ENCODE data around the gene DNAJC30. TPM values are rescaled to one million over a fixed set of nuclear protein-coding genes. Genes with fewer than 3 reads are reported as not detected.

Gene DNAJC30
- total RNA-seq, 2 donors from 2014 or later = 8.0 to 9.2 TPM

- Mint-ChIP-seq H3K4me1 (ENCODE audit: low read depth in 2 of 2) (peaks cover 0 to 21% of the 10 kb centered on the region in 2 donors), H3K4me3 (no peak overlapping the region), H3K9me3 (no peaks in the 10 kb centered on the region), H3K27me3 (no peaks in the 10 kb centered on the region), H3K27ac (no peak overlapping the region), H3K36me3 (no peaks in the 10 kb centered on the region)
- ATAC-seq (peak; percentile 42 to 78), DNase-seq (ENCODE audit: low spot score) (no peak)
Observed at GRCh38 chr7:73703757-73704639, 20.7 kb upstream of the DNAJC30 start.

GRCh38 chr7:73703225-73703624 lies 20.0 kb upstream of the DNAJC30 start:
- Mint-ChIP-seq H3K9me3 (no peaks in the 10 kb centered on the region), H3K4me1 (ENCODE audit: low read depth in 2 of 2) (peaks cover 0 to 21% of the 10 kb centered on the region in 2 donors), H3K27ac (no peak overlapping the region), H3K27me3 (no peaks in the 10 kb centered on the region), H3K36me3 (no peaks in the 10 kb centered on the region), H3K4me3 (no peak overlapping the region)
- ATAC-seq (no peak), DNase-seq (ENCODE audit: low spot score) (no peak)

GRCh38 chr7:73702665-73703064 lies 19.4 kb upstream of the DNAJC30 start:
- DNase-seq (ENCODE audit: low spot score) = no peak
- ATAC-seq = no peak
- no peak overlapping the region for H3K27ac Mint-ChIP-seq
- H3K27me3 Mint-ChIP-seq = no peaks in the 10 kb centered on the region
- no peaks in the 10 kb centered on the region for H3K36me3 Mint-ChIP-seq
- no peaks in the 10 kb centered on the region for H3K9me3 Mint-ChIP-seq
- peaks cover 0 to 21% of the 10 kb centered on the region in 2 donors for H3K4me1 Mint-ChIP-seq (ENCODE audit: low read depth in 2 of 2)
- H3K4me3 Mint-ChIP-seq = no peak overlapping the region

- H3K4me1 Mint-ChIP-seq (ENCODE audit: low read depth in 2 of 2) = peaks cover 0 to 21% of the 10 kb centered on the region in 2 donors
- no peak overlapping the region for H3K27ac Mint-ChIP-seq
- H3K36me3 Mint-ChIP-seq = no peaks in the 10 kb centered on the region
- no peak for ATAC-seq
- no peaks in the 10 kb centered on the region for H3K9me3 Mint-ChIP-seq
- no peaks in the 10 kb centered on the region for H3K27me3 Mint-ChIP-seq
- no peak for DNase-seq (ENCODE audit: low spot score)
- H3K4me3 Mint-ChIP-seq = no peak overlapping the region
Observed at GRCh38 chr7:73702226-73702625, 19.0 kb upstream of the DNAJC30 start.

- H3K4me3 Mint-ChIP-seq = no peak overlapping the region
- DNase-seq (ENCODE audit: low spot score) (no peak), ATAC-seq (no peak)
- peaks cover 6% of the 10 kb centered on the region for H3K36me3 Mint-ChIP-seq
- H3K27ac Mint-ChIP-seq = no peak overlapping the region
- H3K27me3 Mint-ChIP-seq = no peaks in the 10 kb centered on the region
- H3K4me1 Mint-ChIP-seq (ENCODE audit: low read depth in 2 of 2) = peaks cover 0 to 16% of the 10 kb centered on the region in 2 donors
- no peaks in the 10 kb centered on the region for H3K9me3 Mint-ChIP-seq
Observed at GRCh38 chr7:73701357-73701995, 18.2 kb upstream of the DNAJC30 start.

- H3K9me3 Mint-ChIP-seq = no peaks in the 10 kb centered on the region
- DNase-seq (ENCODE audit: low spot score) = no peak
- no peak for ATAC-seq
- H3K4me3 Mint-ChIP-seq = no peak overlapping the region
- peaks cover 9% of the 10 kb centered on the region for H3K36me3 Mint-ChIP-seq
- H3K4me1 Mint-ChIP-seq (ENCODE audit: low read depth in 2 of 2) = peaks cover 0 to 15% of the 10 kb centered on the region in 2 donors
- H3K27ac Mint-ChIP-seq = no peak overlapping the region
- H3K27me3 Mint-ChIP-seq = no peaks in the 10 kb centered on the region
Observed at GRCh38 chr7:73700581-73701134, 17.4 kb upstream of the DNAJC30 start.

GRCh38 chr7:73700069-73700423 lies 16.8 kb upstream of the DNAJC30 start:
- peaks cover 0 to 15% of the 10 kb centered on the region in 2 donors for H3K4me1 Mint-ChIP-seq (ENCODE audit: low read depth in 2 of 2)
- H3K36me3 Mint-ChIP-seq = peaks cover 12% of the 10 kb centered on the region
- H3K9me3 Mint-ChIP-seq = no peaks in the 10 kb centered on the region
- DNase-seq (ENCODE audit: low spot score) (no peak), ATAC-seq (no peak)
- H3K27ac Mint-ChIP-seq = no peak overlapping the region
- H3K27me3 Mint-ChIP-seq = no peaks in the 10 kb centered on the region
- H3K4me3 Mint-ChIP-seq = no peak overlapping the region

- H3K4me3 Mint-ChIP-seq = no peak overlapping the region
- DNase-seq (ENCODE audit: low spot score) = no peak
- H3K36me3 Mint-ChIP-seq = peaks cover 16% of the 10 kb centered on the region
- no peak for ATAC-seq
- H3K27me3 Mint-ChIP-seq = no peaks in the 10 kb centered on the region
- H3K4me1 Mint-ChIP-seq (ENCODE audit: low read depth in 2 of 2) = peaks cover 0 to 18% of the 10 kb centered on the region in 2 donors
- no peak overlapping the region for H3K27ac Mint-ChIP-seq
- no peaks in the 10 kb centered on the region for H3K9me3 Mint-ChIP-seq
Observed at GRCh38 chr7:73699370-73700068, 16.3 kb upstream of the DNAJC30 start.

- no peak overlapping the region for H3K27ac Mint-ChIP-seq
- peaks cover 21% of the 10 kb centered on the region for H3K36me3 Mint-ChIP-seq
- ATAC-seq (no peak), DNase-seq (ENCODE audit: low spot score) (no peak)
- peaks cover 0 to 21% of the 10 kb centered on the region in 2 donors for H3K4me1 Mint-ChIP-seq (ENCODE audit: low read depth in 2 of 2)
- H3K4me3 Mint-ChIP-seq = no peak overlapping the region
- H3K27me3 Mint-ChIP-seq = no peaks in the 10 kb centered on the region
- no peaks in the 10 kb centered on the region for H3K9me3 Mint-ChIP-seq
Observed at GRCh38 chr7:73698410-73698809, 15.2 kb upstream of the DNAJC30 start.

GRCh38 chr7:73696372-73696771 lies 13.1 kb upstream of the DNAJC30 start:
- H3K9me3 Mint-ChIP-seq = no peaks in the 10 kb centered on the region
- no peaks in the 10 kb centered on the region for H3K27me3 Mint-ChIP-seq
- H3K4me1 Mint-ChIP-seq (ENCODE audit: low read depth in 2 of 2) = peaks cover 0 to 7% of the 10 kb centered on the region in 2 donors
- H3K4me3 Mint-ChIP-seq = no peak overlapping the region
- no peak overlapping the region for H3K27ac Mint-ChIP-seq
- DNase-seq (ENCODE audit: low spot score) (no peak), ATAC-seq (no peak)
- peaks cover 28% of the 10 kb centered on the region for H3K36me3 Mint-ChIP-seq

- no peak overlapping the region for H3K27ac Mint-ChIP-seq
- no peak overlapping the region for H3K4me3 Mint-ChIP-seq
- peaks cover 22 to 26% of the 10 kb centered on the region in 2 donors for H3K4me1 Mint-ChIP-seq (ENCODE audit: low read depth in 2 of 2)
- ATAC-seq (no peak), DNase-seq (ENCODE audit: low spot score) (no peak)
- H3K36me3 Mint-ChIP-seq = peaks cover 39% of the 10 kb centered on the region
- H3K27me3 Mint-ChIP-seq = no peaks in the 10 kb centered on the region
- H3K9me3 Mint-ChIP-seq = no peaks in the 10 kb centered on the region
Observed at GRCh38 chr7:73690646-73691045, 7.4 kb upstream of the DNAJC30 start.

- Mint-ChIP-seq H3K27ac (no peak overlapping the region), H3K4me3 (no peak overlapping the region), H3K4me1 (ENCODE audit: low read depth in 2 of 2) (peaks cover 27 to 30% of the 10 kb centered on the region in 2 donors), H3K36me3 (peaks cover 28% of the 10 kb centered on the region), H3K9me3 (no peaks in the 10 kb centered on the region), H3K27me3 (no peaks in the 10 kb centered on the region)
- no peak for DNase-seq (ENCODE audit: low spot score)
- ATAC-seq = no peak
Observed at GRCh38 chr7:73688288-73688687, 5.0 kb upstream of the DNAJC30 start.

GRCh38 chr7:73685311-73685710 lies 2.1 kb upstream of the DNAJC30 start:
- Mint-ChIP-seq H3K4me1 (ENCODE audit: low read depth in 2 of 2) (peaks cover 38 to 46% of the 10 kb centered on the region in 2 donors), H3K36me3 (peaks cover 21% of the 10 kb centered on the region), H3K27ac (no peak overlapping the region), H3K9me3 (no peaks in the 10 kb centered on the region), H3K27me3 (no peaks in the 10 kb centered on the region), H3K4me3 (peak overlapping the region; percentile 38)
- DNase-seq (ENCODE audit: low spot score) = peak; percentile 38
- ATAC-seq = no peak
